ENCODE data around the gene TBXAS1. TPM values are rescaled to one million over a fixed set of nuclear protein-coding genes. Genes with fewer than 3 reads are reported as not detected.
"Not testable (repeated sequence)": the region's sequence is repeated elsewhere in the genome, so short reads cannot be mapped to it uniquely, and the experiment has no call there.

Gene TBXAS1
- total RNA-seq, 1 donor from 2014 or later = 1.3 TPM

- no peaks in the 10 kb centered on the region for H3K9me3 Mint-ChIP-seq (ENCODE audit: unreplicated experiment)
- peaks cover 6% of the 10 kb centered on the region for H3K4me1 Mint-ChIP-seq (ENCODE audit: unreplicated experiment)
- H3K36me3 Mint-ChIP-seq (ENCODE audit: low read depth, unreplicated experiment) = no peaks in the 10 kb centered on the region
- H3K27me3 Mint-ChIP-seq (ENCODE audit: unreplicated experiment) = peaks cover 3% of the 10 kb centered on the region
- no peak for DNase-seq (ENCODE audit: low spot score)
- TF ChIP-seq, protein P1, sequence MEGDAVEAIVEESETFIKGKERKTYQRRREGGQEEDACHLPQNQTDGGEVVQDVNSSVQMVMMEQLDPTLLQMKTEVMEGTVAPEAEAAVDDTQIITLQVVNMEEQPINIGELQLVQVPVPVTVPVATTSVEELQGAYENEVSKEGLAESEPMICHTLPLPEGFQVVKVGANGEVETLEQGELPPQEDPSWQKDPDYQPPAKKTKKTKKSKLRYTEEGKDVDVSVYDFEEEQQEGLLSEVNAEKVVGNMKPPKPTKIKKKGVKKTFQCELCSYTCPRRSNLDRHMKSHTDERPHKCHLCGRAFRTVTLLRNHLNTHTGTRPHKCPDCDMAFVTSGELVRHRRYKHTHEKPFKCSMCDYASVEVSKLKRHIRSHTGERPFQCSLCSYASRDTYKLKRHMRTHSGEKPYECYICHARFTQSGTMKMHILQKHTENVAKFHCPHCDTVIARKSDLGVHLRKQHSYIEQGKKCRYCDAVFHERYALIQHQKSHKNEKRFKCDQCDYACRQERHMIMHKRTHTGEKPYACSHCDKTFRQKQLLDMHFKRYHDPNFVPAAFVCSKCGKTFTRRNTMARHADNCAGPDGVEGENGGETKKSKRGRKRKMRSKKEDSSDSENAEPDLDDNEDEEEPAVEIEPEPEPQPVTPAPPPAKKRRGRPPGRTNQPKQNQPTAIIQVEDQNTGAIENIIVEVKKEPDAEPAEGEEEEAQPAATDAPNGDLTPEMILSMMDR (IDR thresholded peaks at IDR 0.05; ENCODE audit: unreplicated experiment) = no peak
- no peak overlapping the region for H3K4me3 Mint-ChIP-seq (ENCODE audit: unreplicated experiment)
- no peak overlapping the region for H3K27ac Mint-ChIP-seq (ENCODE audit: unreplicated experiment)
Measured at GRCh38 chr7:139923090-139923489, 94.0 kb downstream of the TBXAS1 start.

DNA sequence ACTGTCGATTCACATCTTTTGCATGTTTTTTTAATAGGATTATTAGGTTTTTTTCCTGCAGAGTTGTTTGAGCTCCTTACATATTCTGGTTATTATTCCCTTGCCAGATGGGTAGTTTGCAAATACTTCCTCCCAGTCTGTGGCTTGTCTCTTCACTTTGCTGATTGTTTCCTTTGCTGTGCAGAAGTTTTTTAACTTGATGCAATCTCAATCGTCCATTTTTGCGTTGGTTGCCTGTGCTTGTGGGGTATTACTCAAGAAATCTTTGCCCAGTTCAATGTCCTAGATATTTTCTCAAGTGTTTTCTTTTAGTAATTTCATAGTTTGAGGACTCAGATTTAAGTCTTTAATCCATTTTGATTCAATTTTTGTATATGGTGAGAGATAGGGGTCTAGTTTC, 95.4 kb downstream of the TBXAS1 start:
- Mint-ChIP-seq H3K27ac (ENCODE audit: unreplicated experiment) (no peak overlapping the region), H3K27me3 (ENCODE audit: unreplicated experiment) (peaks cover 3% of the 10 kb centered on the region), H3K4me3 (ENCODE audit: unreplicated experiment) (no peak overlapping the region), H3K9me3 (ENCODE audit: unreplicated experiment) (no peaks in the 10 kb centered on the region), H3K4me1 (ENCODE audit: unreplicated experiment) (no peaks in the 10 kb centered on the region), H3K36me3 (ENCODE audit: low read depth, unreplicated experiment) (no peaks in the 10 kb centered on the region)
- no peak for DNase-seq (ENCODE audit: low spot score)
- TF ChIP-seq, protein P1 (IDR thresholded peaks at IDR 0.05; ENCODE audit: unreplicated experiment) = no peak

GRCh38 chr7:139929221-139929620, 100.2 kb downstream of the TBXAS1 start:
- not testable (repeated sequence) for H3K4me3 Mint-ChIP-seq (ENCODE audit: unreplicated experiment); H3K4me1 Mint-ChIP-seq (ENCODE audit: unreplicated experiment); H3K27me3 Mint-ChIP-seq (ENCODE audit: unreplicated experiment); H3K9me3 Mint-ChIP-seq (ENCODE audit: unreplicated experiment); DNase-seq (ENCODE audit: low spot score); H3K36me3 Mint-ChIP-seq (ENCODE audit: low read depth, unreplicated experiment); H3K27ac Mint-ChIP-seq (ENCODE audit: unreplicated experiment)

DNA sequence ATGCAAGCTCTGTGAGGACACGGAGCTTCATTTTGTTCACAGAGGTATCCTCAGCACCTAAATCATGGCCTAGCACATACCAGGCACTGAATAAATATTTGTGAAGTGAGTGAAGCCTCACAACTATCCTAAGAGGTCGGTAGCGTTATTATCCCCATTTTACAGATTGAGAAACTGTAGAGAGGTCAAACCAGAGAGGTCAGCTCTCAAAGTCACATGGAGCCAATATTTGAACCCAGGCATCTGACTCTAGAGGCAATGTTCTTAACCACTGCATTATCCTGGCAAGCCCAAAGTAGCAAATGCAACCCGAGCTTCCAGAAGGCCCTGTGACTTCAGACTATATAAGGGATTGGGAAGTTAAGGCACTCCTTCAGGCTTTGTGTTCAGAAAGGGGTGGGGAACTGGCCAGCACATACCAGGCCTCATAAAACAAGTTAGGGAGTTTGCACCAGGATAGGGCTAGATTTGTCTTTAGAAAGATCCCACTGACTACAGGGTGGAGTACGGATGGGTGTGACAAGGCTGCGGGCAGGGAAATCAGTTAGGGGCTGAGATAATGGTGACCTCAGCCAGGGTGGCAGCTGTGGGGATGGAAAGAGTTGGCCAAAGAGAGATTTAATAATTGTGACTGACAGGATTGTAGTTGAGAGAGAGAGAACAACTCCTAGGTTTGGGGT, 101.4 kb downstream of the TBXAS1 start:
- TF ChIP-seq, protein P1 (IDR thresholded peaks at IDR 0.05; ENCODE audit: unreplicated experiment) = no peak
- H3K4me1 Mint-ChIP-seq (ENCODE audit: unreplicated experiment) = peaks cover 4% of the 10 kb centered on the region
- no peaks in the 10 kb centered on the region for H3K36me3 Mint-ChIP-seq (ENCODE audit: low read depth, unreplicated experiment)
- H3K4me3 Mint-ChIP-seq (ENCODE audit: unreplicated experiment) = no peak overlapping the region
- H3K27ac Mint-ChIP-seq (ENCODE audit: unreplicated experiment) = no peak overlapping the region
- DNase-seq (ENCODE audit: low spot score) = no peak
- H3K27me3 Mint-ChIP-seq (ENCODE audit: unreplicated experiment) = no peaks in the 10 kb centered on the region
- H3K9me3 Mint-ChIP-seq (ENCODE audit: unreplicated experiment) = no peaks in the 10 kb centered on the region

GRCh38 chr7:139931190-139931934, 102.3 kb downstream of the TBXAS1 start:
- H3K4me3 Mint-ChIP-seq (ENCODE audit: unreplicated experiment) = no peak overlapping the region
- peaks cover 4% of the 10 kb centered on the region for H3K4me1 Mint-ChIP-seq (ENCODE audit: unreplicated experiment)
- no peaks in the 10 kb centered on the region for H3K9me3 Mint-ChIP-seq (ENCODE audit: unreplicated experiment)
- TF ChIP-seq, protein P1 (IDR thresholded peaks at IDR 0.05; ENCODE audit: unreplicated experiment) = no peak
- H3K27me3 Mint-ChIP-seq (ENCODE audit: unreplicated experiment) = no peaks in the 10 kb centered on the region
- no peaks in the 10 kb centered on the region for H3K36me3 Mint-ChIP-seq (ENCODE audit: low read depth, unreplicated experiment)
- no peak overlapping the region for H3K27ac Mint-ChIP-seq (ENCODE audit: unreplicated experiment)
- no peak for DNase-seq (ENCODE audit: low spot score)
